Fibroblast of pulmonary artery (primary cell): Measurements from ENCODE around the gene SKOR1.

Source experiments
- DNase-seq: peaks from one replicate; pipeline ENCODE4 v3.0.0-alpha.2; 2010; ENCODE audit warnings: low read depth
- H3K4me3 ChIP-seq: replicated peaks from 2 replicates; pipeline ENCODE4 v1.5.1; 2011; ENCODE audit warnings: low read depth, mild to moderate bottlenecking, control low read depth, low read length, moderate library complexity
- CTCF ChIP-seq: IDR thresholded peaks from 2 replicates; pipeline ENCODE4 v1.5.1; 2011; ENCODE audit warnings: mild to moderate bottlenecking, control low read depth, low read length, inconsistent platforms; ENCODE audit errors: missing control alignments

The SKOR1 gene

GRCh38 chr15:67784856-67785430 is 40.4 kb upstream of the SKOR1 start:
- TF ChIP-seq CTCF: no peak
- DNase-seq: no peak

GRCh38 chr15:67785431-67785830 is 39.9 kb upstream of the SKOR1 start:
- H3K4me3 ChIP-seq: no peak overlapping the region
- no peak for DNase-seq
- no peak for TF ChIP-seq CTCF

More at GRCh38 chr15:67784856-67785430, 40.4 kb upstream of the SKOR1 start:
- H3K4me3 ChIP-seq: no peak overlapping the region

- no peak overlapping the region for H3K4me3 ChIP-seq
- DNase-seq: no peak
- no peak for TF ChIP-seq CTCF
Observed at GRCh38 chr15:67786646-67787045, 38.7 kb upstream of the SKOR1 start.

GRCh38 chr15:67788986-67789385 is 36.3 kb upstream of the SKOR1 start:
- no peak overlapping the region for H3K4me3 ChIP-seq
- TF ChIP-seq CTCF: no peak
- no peak for DNase-seq

- H3K4me3 ChIP-seq: no peak overlapping the region
- TF ChIP-seq CTCF: no peak
- no peak for DNase-seq
Observed at GRCh38 chr15:67790610-67791319, 34.5 kb upstream of the SKOR1 start.

GRCh38 chr15:67792250-67792942 is 32.9 kb upstream of the SKOR1 start:
- no peak for TF ChIP-seq CTCF

More at GRCh38 chr15:67792250-67792942, 32.9 kb upstream of the SKOR1 start:
- no peak overlapping the region for H3K4me3 ChIP-seq
- DNase-seq: no peak
